Ramos (cell line): ENCODE measurements around the gene HOXA2.

Experiments
- in situ Hi-C: fragments of 300-500 bp; cut with MboI; formaldehyde crosslinking; loops from one replicate; pipeline ENCODE4 v1.14.3; 2022; ENCODE audit warnings: low sequenced_read_pairs; ENCODE audit not compliant: unreplicated experiment

Gene HOXA2

DNA sequence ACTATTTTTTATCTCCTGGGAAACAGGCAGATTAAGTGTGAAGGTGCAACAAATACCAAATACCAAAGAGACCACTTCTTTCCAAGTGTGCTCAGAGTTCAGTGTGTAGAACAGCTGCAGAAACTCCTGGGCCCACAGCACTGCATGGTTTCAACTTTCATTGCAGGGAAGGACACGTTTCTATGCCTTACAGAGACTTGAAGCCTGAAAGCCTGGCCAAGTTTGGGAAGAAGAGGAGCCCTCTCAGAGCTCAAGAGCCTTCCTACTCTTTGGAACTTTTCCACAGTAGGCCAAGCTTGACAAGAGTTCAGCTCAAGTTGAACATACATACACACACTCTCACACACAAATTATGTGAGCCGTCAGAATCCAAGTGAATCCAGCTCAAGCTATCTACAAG is 25.6 kb upstream of the HOXA2 start:
- in situ Hi-C loops = no loop called here

DNA sequence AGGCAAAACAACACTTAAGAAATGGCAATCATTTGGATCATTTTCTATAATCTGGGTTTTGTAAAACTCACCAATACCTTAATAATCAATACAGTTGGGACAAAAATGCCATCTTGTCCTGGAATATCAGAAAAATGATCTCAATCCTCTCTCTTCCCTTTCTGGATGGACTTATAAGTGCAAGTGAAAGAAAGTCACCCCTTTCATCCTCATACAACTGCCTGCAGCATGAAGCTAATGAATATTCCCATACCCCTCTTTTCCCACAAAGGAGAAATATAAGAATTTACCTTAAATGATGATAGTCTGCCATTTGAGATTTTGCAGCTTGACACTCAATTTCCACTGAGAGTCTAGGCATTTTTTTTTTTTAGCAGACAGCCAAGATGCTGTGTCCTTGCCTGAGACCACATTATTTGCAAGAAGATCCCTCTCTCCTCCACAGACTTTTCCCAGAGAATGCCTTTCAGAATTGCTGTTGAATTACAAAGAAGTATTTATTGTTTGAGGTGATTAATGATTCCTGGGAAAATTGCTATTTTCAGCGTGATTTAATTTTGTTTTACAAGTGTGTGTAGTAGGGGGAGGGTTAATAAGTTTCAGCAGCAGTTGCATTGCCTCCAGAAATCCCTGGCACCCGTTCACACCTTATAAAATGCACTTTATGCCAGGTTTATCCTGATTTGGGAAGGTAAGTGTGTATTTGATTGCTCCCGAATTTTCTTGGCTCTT is 24.3 kb upstream of the HOXA2 start:
- in situ Hi-C loops = no loop called here

DNA sequence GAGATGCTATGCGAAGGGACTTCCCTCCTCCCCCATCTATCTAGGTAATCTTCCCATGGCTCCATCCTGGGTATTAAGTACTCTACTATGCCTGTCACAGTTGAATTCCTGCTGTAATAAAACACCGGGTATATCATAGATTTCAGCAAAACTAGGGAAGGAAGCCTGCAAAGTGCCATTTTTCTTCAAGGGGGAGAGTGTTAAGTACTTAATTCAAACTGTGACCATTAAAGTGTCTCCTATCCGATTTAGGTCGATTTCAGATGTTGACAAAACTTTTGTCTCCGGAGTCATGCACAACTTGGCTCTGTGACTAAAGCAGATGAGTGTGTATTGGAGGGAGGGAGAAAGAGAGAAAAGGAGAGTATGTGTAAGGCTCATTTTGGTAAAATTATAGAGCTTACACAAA is 23.5 kb upstream of the HOXA2 start:
- in situ Hi-C loops = no loop called here

DNA sequence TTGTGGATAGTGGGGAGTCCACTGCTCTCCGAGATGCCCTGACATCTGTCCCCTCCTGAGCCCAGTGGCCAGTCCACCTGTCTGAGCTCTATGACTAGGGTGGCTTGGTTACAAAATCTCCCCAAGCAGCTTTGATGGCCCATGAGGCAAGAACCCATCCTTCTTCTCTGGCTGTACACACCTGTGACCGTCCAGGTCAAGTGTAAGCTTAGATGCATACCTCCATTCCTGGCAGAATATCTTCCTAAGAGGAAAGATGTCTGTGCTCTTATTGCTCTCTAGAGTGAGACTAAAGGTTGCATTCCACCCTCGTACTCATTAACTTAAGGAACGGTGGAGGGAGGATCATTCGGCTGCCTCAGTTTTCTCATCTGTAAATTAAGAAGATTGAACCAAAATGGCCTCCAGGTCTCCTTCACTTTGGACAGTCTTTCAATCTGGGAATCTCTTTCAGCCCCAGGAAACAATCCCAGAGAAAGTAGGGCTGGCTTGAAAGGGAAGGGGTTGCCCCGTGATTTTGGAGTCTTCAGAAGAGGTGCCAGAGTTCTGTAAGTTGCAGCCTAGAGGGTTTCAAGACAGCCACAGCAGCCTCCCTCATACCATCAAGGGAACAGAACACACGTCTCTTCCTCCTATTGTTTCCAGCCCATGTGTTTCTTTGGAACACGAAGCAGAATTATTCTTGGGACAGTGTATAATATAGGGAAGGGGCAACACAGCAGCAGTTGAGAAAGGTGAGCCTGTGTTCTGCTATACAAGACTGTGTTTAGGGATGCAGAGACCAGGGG is 22.6 kb upstream of the HOXA2 start:
- in situ Hi-C loops = no loop called here

DNA sequence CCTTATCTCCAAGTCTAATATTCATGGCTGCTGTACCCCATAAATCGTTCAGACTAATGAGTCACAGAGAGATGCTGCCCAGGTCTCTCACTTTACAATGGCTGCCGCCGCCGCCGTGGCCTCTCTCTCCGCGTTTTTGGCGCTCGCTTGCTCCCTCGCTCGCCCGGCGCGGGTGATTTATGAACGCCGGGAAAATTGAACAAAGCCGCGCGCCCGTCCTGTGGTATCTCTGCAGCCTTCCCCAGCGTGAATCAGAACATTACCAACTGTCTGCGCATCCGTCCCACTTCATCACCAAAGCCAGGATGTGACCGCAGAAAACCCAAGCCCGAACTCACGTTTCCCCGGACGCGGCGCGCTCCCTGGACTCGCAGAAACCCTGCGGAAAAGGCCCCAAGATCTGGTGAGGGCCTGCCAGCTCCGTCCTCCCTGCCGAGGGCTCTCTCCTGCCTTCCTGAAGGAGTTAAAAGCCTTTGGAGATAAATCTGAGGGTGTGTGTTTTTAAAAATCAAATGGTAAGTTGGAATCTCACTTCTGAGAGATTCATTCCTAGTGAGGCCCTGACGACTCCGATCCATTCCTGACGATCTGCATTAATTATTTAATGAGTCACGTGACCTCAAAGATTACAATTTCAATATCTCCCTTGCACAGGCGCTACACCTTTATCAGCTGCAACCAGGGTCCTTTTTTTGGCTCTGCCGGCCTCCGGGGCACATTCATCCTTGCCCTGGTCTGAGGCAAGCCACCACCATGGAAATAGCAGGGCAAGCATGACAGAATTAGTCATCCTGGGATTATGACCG is 21.8 kb upstream of the HOXA2 start:
- in situ Hi-C loops = no loop called here

DNA sequence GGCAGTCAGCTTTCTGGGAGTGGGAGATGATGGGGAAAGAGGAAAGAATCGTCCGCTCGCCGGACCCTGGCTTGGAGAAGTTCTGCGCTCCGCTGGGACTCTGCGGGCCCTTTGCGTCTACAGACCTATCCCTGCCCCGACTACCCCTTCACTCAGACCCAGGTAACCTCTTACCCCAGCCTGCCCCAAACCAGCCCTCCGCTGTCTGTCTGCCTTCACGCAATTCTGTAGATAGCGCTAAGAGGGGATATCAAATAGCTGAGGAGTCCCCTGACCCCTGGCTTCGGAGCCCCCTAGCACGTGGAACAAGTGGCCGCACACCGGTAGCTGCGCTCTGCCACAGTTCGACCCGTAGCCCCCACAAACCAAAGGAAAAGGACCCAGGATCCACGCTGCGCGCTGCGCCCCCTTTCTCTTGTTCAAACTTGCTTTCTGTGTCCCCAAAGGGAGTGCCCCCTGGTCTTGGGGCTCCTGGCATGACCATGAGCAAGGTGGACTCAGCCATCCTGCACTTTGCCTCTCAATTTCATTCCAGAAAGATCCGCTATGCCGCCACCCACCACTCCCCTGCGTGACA is 21.1 kb upstream of the HOXA2 start:
- in situ Hi-C loops = no loop called here

DNA sequence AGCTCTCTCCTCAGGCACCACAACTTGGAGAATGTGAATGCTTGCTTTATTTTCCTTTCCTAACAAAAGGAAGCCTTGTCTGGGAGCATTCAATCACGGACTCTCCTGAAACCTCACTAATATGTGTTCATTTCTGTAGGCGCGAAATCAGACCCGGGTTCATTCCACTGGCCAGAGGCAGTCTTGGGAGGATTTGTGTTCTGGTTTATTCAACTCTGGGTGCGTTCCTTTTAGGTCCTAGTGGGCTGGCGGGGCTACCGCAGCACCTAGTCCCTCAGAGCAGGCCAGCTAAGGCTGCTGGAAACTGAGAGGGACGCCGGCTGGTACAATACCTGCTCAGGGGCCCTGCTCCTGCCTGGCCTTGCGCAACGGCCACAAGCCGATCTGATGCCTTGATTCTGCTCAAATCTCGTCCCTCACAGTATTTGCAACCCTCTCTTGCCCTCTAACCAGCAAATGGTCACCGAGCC is 20.6 kb upstream of the HOXA2 start:
- in situ Hi-C loops = no loop called here

DNA sequence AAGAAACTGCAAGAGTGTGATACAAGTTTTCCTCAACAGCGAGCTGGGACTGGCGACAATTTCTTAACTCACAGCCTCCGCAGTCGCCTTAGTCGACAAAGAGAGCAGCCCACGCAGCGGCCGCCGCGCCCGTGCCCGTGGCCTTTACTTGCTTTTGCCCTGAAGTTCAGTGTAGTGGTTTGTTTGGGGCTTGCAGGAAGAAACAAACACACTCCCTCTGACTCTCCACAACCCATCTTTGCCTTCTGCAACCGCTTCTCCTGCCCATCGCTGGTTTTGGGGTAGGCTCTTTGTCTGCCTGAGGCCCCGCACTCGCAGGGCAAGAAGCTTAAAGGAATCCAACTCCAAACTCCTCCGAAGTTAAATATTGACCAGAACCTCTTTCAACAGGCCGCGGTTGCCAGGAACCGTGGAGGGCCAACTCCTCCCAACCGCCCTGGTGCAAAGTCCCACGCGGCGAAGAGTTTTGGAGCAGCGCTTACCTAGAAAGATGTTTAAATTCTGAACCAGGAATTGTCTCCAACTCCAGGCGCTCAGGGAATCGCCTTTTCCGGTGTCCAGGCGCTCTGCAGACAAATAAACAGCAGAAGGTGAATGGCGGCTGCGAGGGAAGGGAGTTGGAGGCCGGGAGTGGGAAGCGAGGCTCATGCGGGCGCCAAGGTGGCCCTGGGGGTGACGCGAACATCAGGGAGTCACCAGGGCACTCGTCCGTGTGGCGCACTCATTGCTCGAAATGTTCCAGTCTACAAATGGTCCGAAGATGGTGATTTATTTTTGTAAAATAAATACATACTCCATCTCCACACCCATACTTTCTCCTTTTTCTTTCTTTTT is 19.8 kb upstream of the HOXA2 start:
- in situ Hi-C loops = no loop called here

DNA sequence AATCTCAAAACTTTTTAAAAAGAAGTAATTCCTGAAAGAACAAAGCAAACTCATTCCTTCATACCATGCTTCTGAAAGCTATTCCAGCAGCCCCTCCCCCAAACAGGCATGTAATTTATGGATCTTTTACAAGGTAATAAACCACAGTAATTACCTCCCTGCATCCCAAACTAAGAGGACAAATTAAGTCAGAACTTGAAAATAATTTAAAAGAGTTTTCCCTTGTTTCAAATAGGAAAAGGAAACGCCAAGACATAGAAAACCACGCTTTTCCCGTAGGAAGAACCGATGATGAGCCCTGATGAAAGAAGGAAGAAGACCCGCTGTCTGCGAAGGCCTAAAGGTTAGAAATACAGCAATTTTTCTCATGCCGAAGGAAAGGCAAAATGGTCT is 19.2 kb upstream of the HOXA2 start:
- in situ Hi-C loops = no loop called here

DNA sequence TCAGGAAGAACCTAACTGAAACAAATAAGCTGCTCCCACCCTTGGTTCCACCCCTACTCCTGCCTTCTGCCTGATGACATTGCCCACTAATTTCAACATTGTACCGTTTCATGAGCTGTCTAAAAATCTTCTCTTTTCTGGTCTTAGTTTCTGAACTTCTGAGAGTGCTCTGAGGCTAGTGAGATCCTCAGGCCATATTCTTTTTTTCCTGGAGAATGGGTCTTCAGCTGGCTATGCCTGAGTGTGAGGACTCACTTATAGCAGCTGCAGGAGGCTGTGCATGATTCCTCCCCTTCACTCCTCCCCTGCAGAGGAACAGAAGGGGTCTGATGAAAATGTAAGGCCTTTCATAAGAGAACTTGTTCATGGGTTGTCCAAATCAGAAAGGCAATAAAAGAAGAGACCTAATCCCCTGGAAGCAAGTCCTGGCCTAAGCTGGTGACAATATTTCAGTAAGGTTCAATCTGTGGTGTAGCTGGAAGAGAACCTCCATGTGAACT is 17.0 kb upstream of the HOXA2 start:
- in situ Hi-C loops = no loop called here

DNA sequence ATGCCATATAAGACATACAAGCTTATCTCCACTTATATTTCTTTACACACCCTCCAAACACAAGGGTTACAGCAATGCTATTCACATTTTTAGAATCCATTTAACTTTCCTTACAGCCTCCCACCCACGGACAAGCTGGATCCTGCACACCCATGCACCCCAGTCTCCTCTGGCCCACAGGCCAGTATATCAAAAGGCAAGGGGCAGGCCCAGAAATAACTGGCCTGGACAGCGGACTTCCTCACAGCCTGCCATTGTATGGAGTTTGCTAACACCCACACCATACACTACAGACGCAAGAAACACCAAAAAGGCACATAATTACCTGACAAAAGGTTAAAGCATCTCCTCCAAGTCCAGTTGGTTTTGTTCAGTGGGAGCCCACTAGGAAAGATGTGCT is 16.1 kb upstream of the HOXA2 start:
- in situ Hi-C loops = no loop called here

DNA sequence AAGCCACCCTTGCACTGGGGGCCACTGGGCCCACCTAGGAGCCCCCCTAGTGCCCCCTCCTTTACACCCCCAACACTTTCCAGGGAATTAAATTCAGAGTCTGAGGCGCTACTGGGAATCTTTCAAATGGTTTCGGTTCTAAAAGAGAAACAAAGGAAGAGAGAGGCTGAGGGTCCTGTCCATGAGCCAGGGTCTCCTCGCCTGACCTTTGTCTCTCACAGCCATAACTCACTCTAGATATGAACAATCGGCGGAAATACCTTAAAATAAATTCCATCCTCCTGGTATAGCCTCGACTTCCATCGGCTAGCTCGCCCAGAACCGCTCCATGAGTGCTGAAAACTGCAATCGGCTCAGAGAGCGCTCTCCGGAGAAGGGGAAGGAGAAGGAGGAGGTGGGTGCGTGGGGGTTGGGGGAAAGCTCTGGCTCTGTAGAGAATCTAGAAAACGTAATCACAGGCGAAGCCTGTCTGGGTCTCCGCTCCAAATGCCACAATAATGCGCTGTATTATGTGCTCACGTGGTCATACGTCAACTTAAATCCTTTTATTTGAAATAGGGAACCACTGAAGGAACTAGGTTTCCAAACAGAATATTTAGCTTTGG is 15.5 kb upstream of the HOXA2 start:
- in situ Hi-C loops = no loop called here

DNA sequence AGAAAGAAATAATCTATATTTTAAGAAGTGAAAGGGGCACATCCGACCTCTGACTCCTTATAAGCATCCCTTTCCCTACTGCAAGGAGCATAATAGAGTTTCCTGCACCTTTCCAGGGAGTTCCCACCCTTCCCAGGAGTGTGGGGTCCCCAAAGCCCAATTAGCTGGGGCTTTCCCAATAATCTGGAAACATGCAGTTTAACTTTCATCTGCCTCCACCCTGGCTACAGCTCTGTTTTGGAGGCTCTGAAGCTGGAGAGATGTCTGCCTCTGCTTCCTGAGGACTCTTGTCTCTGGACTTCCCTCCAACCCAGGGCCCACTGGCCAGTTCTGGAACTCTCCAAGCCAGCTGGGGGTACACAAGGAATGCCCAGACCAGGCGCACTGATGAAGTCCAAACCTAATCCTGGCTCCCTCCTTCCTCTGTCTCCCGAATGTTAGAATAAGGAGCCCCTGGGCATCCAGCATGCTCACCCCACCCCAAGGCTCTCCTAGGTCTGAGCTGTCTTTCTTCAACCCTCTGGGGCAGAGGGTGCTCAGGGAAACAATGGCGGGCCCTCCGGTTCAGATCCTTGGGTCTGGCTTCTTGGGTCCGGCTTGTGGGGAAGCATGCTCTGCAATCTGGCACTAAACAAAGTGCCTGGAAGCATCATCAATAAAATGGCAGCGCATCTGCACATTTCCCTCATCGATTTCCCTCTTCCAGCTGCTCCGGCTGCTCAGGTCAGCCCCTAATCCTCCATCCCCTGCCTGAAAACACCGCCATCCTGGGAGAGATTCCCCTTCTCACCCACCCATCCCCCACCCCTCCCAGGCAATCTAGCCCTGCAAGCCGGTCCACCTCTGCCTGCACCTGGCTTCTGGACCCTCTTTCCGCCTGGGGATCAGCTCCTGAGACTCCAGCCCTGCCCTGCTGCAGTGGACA is 14.7 kb upstream of the HOXA2 start:
- in situ Hi-C loops = no loop called here

DNA sequence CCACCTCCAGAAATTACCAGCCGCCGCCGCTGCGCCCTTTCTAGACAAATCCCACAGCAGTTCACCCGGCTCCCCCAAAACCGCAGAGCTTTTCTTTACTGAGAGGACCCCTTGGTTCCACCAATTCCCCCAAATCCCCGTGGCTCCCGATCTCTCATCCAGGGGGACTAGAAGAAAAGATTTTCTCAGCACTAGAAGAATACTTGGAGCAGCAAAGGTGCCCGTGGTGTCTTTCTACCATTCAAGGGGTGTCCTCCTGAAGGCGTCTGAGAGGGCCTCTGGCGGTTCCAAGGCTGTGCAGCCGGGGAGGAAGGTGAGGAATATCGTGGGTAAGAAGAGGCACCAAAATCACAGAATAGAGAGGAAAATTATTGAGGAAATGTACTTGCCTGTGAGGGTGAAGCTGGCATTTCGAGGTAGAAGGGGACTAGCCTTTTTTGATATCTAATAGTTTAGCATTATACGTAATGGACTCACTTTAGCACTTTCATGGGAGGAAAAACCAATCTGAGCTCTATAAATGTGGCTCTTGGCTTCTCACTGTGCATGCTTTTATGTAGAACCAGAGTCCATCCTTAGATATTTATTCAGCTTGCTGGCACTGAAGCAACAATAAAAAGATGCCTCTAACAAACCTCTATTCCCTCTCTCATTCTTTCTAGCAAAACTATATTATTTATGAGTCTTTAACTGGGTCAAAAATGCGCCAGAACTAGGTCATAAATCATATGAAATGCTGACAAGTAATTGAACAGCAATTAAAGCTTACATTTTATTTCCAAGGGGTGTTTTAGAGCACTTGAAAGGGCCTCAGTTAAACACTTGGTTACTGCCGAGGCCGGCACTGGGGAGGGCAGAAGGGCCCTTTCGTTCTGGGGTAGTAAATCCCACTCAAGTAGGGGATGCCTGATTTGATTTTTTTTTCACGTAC is 13.8 kb upstream of the HOXA2 start:
- in situ Hi-C loops = no loop called here

DNA sequence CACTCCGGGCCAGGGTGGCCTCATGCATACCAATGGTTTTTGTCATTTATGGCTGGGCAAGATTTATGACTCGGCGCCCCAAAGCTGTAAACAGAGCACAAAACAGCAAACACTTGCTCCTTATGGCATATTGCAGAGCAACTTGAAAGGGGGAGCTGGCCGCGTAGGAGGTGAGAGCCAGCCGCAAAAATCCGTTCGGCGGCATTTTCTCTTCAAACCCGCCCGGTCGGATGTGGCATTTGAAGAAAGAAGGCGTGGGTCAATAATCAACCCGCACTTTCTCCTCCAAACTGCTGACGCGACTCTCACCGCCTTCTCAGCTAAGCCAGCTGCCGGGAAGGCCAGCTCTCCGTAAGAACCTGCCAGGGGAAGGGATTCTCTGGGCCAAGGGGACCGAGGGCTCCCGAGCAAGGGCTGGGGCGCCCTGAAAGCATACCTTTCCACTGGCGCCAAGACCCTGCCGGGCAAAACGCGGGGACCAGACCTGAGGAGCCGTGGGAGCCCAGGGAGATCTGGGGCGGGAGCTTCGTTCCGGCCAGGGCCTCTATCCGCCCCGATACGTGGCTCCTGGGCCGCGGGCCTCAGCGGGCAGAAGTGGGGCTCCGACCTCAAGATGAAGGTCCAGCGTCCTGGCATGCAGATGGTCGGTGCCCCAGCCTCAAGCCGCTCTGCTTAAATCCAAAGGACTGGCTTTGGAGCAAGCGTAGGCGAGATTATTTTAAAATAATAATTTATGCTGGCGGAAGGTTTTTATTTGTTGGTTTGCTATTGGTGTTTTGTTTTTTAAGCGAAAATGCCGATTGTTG is 12.9 kb upstream of the HOXA2 start:
- in situ Hi-C loops = no loop called here

DNA sequence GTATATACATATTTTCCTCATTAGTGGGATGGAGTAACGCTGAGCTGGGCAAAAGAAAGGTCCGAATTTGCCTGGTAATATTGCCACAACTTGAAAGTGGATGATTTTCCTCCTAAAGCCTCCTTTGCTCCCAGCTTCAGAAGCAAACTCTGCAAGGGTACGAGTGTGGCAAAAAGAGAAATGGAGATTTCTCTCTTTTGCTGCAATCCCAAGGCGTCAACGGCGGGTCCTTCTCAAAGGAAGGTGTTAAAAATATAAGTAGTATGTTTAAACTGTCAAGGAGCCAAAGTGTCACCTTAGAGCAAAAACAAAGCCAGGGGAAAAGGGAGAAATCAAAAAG is 12.4 kb upstream of the HOXA2 start:
- in situ Hi-C loops = no loop called here
